ENCODE measurements around the gene MRPL38.

MRPL38 gene

DNA sequence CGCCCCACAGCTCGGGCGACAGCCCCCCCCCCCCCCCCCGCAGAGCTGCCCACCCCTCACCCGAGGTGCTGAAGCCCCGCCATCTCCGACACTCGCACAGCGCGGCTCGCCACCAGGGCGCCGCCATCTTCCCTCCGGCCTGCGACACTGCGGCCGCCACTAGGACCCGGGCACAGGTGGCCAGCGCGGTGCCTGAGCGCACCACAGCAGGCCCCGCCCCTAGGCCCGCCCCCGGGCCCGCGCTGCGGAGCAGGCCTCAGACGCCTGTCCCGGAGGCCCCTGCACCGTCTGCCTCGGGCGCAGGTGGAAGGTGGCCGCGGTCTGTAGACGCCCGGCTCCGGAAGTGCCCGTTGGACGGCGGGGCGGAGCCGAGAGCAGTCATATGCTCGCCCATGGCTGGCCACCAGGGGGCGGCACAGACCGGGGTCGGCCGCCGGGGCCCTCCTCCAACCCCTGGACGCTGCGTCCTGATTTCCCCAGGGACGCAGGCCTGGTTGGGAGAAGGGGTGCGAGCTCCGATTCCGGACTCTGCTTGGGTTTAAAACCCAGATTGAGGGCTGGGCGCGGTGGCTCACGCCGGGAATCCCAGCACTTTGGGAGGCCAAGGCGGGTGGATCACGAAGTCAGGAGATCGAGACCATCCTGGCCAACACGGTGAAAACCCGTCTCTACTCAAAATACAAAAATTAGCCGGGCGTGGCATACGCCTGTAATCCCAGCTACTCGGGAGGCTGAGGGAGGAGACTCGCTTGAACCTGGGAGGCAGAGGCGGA is at the start of gene MRPL38:
MRPL38 (minus strand) TSS at position 136 of the 773 bp plus-strand sequence; CDS start at position 127, 9 bp downstream.
- peak; percentile 94 for DNase-seq (ENCODE audit: low spot score)
- TF ChIP-seq, protein P1, sequence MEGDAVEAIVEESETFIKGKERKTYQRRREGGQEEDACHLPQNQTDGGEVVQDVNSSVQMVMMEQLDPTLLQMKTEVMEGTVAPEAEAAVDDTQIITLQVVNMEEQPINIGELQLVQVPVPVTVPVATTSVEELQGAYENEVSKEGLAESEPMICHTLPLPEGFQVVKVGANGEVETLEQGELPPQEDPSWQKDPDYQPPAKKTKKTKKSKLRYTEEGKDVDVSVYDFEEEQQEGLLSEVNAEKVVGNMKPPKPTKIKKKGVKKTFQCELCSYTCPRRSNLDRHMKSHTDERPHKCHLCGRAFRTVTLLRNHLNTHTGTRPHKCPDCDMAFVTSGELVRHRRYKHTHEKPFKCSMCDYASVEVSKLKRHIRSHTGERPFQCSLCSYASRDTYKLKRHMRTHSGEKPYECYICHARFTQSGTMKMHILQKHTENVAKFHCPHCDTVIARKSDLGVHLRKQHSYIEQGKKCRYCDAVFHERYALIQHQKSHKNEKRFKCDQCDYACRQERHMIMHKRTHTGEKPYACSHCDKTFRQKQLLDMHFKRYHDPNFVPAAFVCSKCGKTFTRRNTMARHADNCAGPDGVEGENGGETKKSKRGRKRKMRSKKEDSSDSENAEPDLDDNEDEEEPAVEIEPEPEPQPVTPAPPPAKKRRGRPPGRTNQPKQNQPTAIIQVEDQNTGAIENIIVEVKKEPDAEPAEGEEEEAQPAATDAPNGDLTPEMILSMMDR (IDR thresholded peaks at IDR 0.05): peak; percentile 97
- H3K27ac ChIP-seq: peak within 1 kb of the TSS; percentile 88 to 92

GRCh38 chr17:75950855-75951554 is 46.3 kb upstream of the MRPL38 start:
- Histone ChIP-seq H3K4me3 (no peak overlapping the region), H3K27ac (no peak overlapping the region)
- no peak for DNase-seq (ENCODE audit: low spot score)
- TF ChIP-seq, protein P1 (IDR thresholded peaks at IDR 0.05): no peak

More for the DNA sequence above, at the start of gene MRPL38:
- peak within 1 kb of the TSS; percentile 94 for H3K4me3 ChIP-seq

- DNase-seq (ENCODE audit: low spot score): no peak
- H3K27ac ChIP-seq: no peak overlapping the region
- no peak overlapping the region for H3K4me3 ChIP-seq
- TF ChIP-seq, protein P1 (IDR thresholded peaks at IDR 0.05): no peak
These were observed 45.7 kb upstream of the MRPL38 start for GRCh38 chr17:75950421-75950820.

DNA sequence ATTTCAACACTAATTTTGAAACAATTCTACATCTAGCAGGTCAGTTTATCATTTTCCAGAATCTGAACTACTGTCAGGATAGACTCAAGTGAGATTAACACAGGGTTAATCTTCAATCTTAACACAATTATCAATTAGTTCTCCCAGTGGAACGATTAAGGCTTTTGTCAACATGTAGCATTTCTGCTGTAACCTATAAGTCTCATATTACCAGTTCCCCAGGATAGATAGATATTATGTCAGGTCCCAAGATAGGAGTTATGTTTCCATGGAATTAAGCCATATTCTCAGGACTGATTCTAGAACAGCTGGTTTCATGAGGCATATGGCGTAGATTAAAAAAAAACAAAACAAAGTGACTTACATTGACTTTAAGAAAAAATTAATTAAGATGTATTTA is 40.5 kb upstream of the MRPL38 start:
- no peak overlapping the region for H3K27ac ChIP-seq
- TF ChIP-seq, protein P1 (IDR thresholded peaks at IDR 0.05): no peak
- no peak for DNase-seq (ENCODE audit: low spot score)

DNA sequence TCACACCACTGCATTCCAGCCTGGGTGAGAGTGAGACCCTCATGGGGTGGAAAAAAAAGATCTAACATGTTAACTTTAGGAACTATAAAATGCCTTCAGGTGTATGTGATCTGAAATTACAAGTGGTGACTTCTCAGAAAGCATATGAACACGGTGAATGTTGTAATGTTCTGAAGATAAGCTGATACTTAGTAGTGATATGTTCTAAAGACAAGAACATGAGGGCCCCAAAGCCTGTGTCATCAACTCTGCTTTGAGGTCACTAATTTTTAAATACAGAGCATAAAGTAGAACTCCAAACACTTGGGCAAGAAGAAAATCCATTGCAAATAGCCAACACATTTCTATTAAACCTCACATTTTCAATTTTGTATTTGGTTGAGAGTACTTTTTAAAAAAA is 38.8 kb upstream of the MRPL38 start:
- no peak for DNase-seq (ENCODE audit: low spot score)
- H3K4me3 ChIP-seq: no peak overlapping the region
- TF ChIP-seq, protein P1 (IDR thresholded peaks at IDR 0.05): no peak
- H3K27ac ChIP-seq: no peak overlapping the region

More for the DNA sequence above, 40.5 kb upstream of the MRPL38 start:
- H3K4me3 ChIP-seq: no peak overlapping the region

- TF ChIP-seq, protein P1 (IDR thresholded peaks at IDR 0.05): no peak
- H3K4me3 ChIP-seq: no peak overlapping the region
- no peak for DNase-seq (ENCODE audit: low spot score)
- no peak overlapping the region for H3K27ac ChIP-seq
These were observed 37.8 kb upstream of the MRPL38 start for GRCh38 chr17:75942473-75942872.
